ENCODE results near the gene PPIF. TPM values are rescaled to one million over a fixed set of nuclear protein-coding genes. Genes with fewer than 3 reads are reported as not detected.

PPIF gene
- total RNA-seq, 1 experiment from 2014 or later: 203 TPM

- no peaks in the 10 kb centered on the region for H3K79me2 ChIP-seq (ENCODE audit: low read depth)
- BruUV-seq (replicated peaks): no TSS peak
- TF ChIP-seq CTCF (conservative IDR thresholded peaks at IDR 0.05) (no peak), EZH2 (IDR thresholded peaks at IDR 0.05; ENCODE audit: low read depth) (no peak)
- no peaks in the 10 kb centered on the region for H4K20me1 ChIP-seq (ENCODE audit: insufficient read depth)
- no peaks in the 10 kb centered on the region for H3K36me3 ChIP-seq (ENCODE audit: low read depth)
- H3F3A ChIP-seq (ENCODE audit: insufficient read depth, low read depth): peaks cover 21% of the 10 kb centered on the region; the same call in 1 of the 2 replicates
- H3K4me3 ChIP-seq: no peak overlapping the region
- no peaks in the 10 kb centered on the region for H3K27me3 ChIP-seq (ENCODE audit: insufficient read depth, low read depth)
- no peak for DNase-seq
- H3K4me1 ChIP-seq (replicated peaks; ENCODE audit: insufficient read depth): 0 out of 2 replicates have a peak, but pooled peaks cover 10% of the 10 kb centered on the region
- no peak overlapping the region for H3K4me2 ChIP-seq
- no peak overlapping the region for H2AFZ ChIP-seq
- intact Hi-C loops (cut with micrococcal nuclease; ENCODE audit: unreplicated experiment): no loop called here
- no peaks in the 10 kb centered on the region for H3K9me2 ChIP-seq (ENCODE audit: insufficient read depth)
- CTCF ChIA-PET: no interaction called here
- H3K9me3 ChIP-seq (ENCODE audit: insufficient read depth, low read depth): no peaks in the 10 kb centered on the region
- no peak overlapping the region for H3K27ac ChIP-seq
- POLR2A ChIA-PET (ENCODE audit: unreplicated experiment): no interaction called here
These were observed 32.3 kb downstream of the PPIF start for GRCh38 chr10:79379512-79380124.

- CTCF ChIA-PET: no interaction called here
- no peak for TF ChIP-seq EZH2 (IDR thresholded peaks at IDR 0.05; ENCODE audit: low read depth)
- no peak for TF ChIP-seq CTCF (conservative IDR thresholded peaks at IDR 0.05)
- no peaks in the 10 kb centered on the region for H3K9me2 ChIP-seq (ENCODE audit: insufficient read depth)
- H3K27me3 ChIP-seq (ENCODE audit: insufficient read depth, low read depth): no peaks in the 10 kb centered on the region
- no peaks in the 10 kb centered on the region for H4K20me1 ChIP-seq (ENCODE audit: insufficient read depth)
- no peaks in the 10 kb centered on the region for H3K9me3 ChIP-seq (ENCODE audit: insufficient read depth, low read depth)
- no TSS peak for BruUV-seq (replicated peaks)
- no peak overlapping the region for H3K27ac ChIP-seq
- 0 out of 2 replicates have a peak, but pooled peaks cover 5% of the 10 kb centered on the region for H3K4me1 ChIP-seq (replicated peaks; ENCODE audit: insufficient read depth)
- H3K4me3 ChIP-seq: no peak overlapping the region
- intact Hi-C loops (cut with micrococcal nuclease; ENCODE audit: unreplicated experiment): no loop called here
- H2AFZ ChIP-seq: no peak overlapping the region
- H3K79me2 ChIP-seq (ENCODE audit: low read depth): no peaks in the 10 kb centered on the region
- H3K4me2 ChIP-seq: no peak overlapping the region
- no peaks in the 10 kb centered on the region for H3K36me3 ChIP-seq (ENCODE audit: low read depth)
- DNase-seq: no peak
- peaks cover 21% of the 10 kb centered on the region; the same call in 1 of the 2 replicates for H3F3A ChIP-seq (ENCODE audit: insufficient read depth, low read depth)
- POLR2A ChIA-PET (ENCODE audit: unreplicated experiment): no interaction called here
These were observed 33.1 kb downstream of the PPIF start for GRCh38 chr10:79380125-79380945.

GRCh38 chr10:79380946-79381721, 33.9 kb downstream of the PPIF start:
- TF ChIP-seq EZH2 (IDR thresholded peaks at IDR 0.05; ENCODE audit: low read depth): no peak
- no peak for TF ChIP-seq CTCF (conservative IDR thresholded peaks at IDR 0.05)
- Histone ChIP-seq H2AFZ (no peak overlapping the region), H3K9me3 (ENCODE audit: insufficient read depth, low read depth) (no peaks in the 10 kb centered on the region), H3K36me3 (ENCODE audit: low read depth) (no peaks in the 10 kb centered on the region), H3K4me3 (no peak overlapping the region), H3K4me1 (replicated peaks; ENCODE audit: insufficient read depth) (no peaks in the 10 kb centered on the region), H4K20me1 (ENCODE audit: insufficient read depth) (no peaks in the 10 kb centered on the region), H3K27me3 (ENCODE audit: insufficient read depth, low read depth) (no peaks in the 10 kb centered on the region), H3K4me2 (no peak overlapping the region), H3K27ac (no peak overlapping the region), H3F3A (ENCODE audit: insufficient read depth, low read depth) (peaks cover 21% of the 10 kb centered on the region; the same call in 1 of the 2 replicates), H3K9me2 (ENCODE audit: insufficient read depth) (no peaks in the 10 kb centered on the region), H3K79me2 (ENCODE audit: low read depth) (no peaks in the 10 kb centered on the region)
- no peak for DNase-seq
- CTCF ChIA-PET: no interaction called here
- POLR2A ChIA-PET (ENCODE audit: unreplicated experiment): no interaction called here
- no TSS peak for BruUV-seq (replicated peaks)
- intact Hi-C loops (cut with micrococcal nuclease; ENCODE audit: unreplicated experiment): no loop called here
